ENCODE measurements around the gene WDR18.

The WDR18 gene

GRCh38 chr19:1008268-1009040 lies 24.3 kb downstream of the WDR18 start:
- H3K9ac ChIP-seq (ENCODE audit: low read length) = no peak overlapping the region
- H3K27me3 ChIP-seq (ENCODE audit: insufficient read depth, low read length) = no peaks in the 10 kb centered on the region
- H4K8ac ChIP-seq (ENCODE audit: low read depth, low read length) = no peak overlapping the region
- no peaks in the 10 kb centered on the region for H3K4me1 ChIP-seq (ENCODE audit: control insufficient read depth in 1 of 2, insufficient read depth in 2 of 2, low read length in 2 of 2)
- no peak overlapping the region for H3K4ac ChIP-seq (ENCODE audit: low read depth, low read length)
- H3K36me3 ChIP-seq (ENCODE audit: control insufficient read depth in 1 of 2, insufficient read depth in 2 of 2, low read length in 2 of 2) = peaks cover 46 to 52% of the 10 kb centered on the region in 2 experiments
- no peak overlapping the region for H3K23ac ChIP-seq (ENCODE audit: low read length)
- no peaks in the 10 kb centered on the region for H3K79me2 ChIP-seq (ENCODE audit: control insufficient read depth, insufficient read depth, low read length, poor library complexity)
- no peak overlapping the region for H3K27ac ChIP-seq (ENCODE audit: low read depth, low read length)
- no peak overlapping the region for H3K14ac ChIP-seq (ENCODE audit: low read length)
- no peak overlapping the region for H2AFZ ChIP-seq (ENCODE audit: insufficient read depth, low read length, poor library complexity)
- no peak overlapping the region for H3K4me3 ChIP-seq (ENCODE audit: low read depth, low read length)
- no CpG with 5 or more reads among the region's 45 CpGs for WGBS (ENCODE audit: extremely low coverage, insufficient coverage, insufficient read length)
- H3K9me3 ChIP-seq (ENCODE audit: insufficient read depth, low read depth, low read length) = peaks cover 2% of the 10 kb centered on the region
- no peak overlapping the region for H4K91ac ChIP-seq (ENCODE audit: low read depth, low read length)
- H2BK120ac ChIP-seq (ENCODE audit: insufficient read depth, low read length, poor library complexity) = no peak overlapping the region
- no peak overlapping the region for H4K12ac ChIP-seq (ENCODE audit: low read depth, low read length)
- no peak overlapping the region for H2BK5ac ChIP-seq (ENCODE audit: low read depth, low read length, poor library complexity)
- no peak overlapping the region for H2AK5ac ChIP-seq (ENCODE audit: low read length)
- no peak overlapping the region for H3K18ac ChIP-seq (ENCODE audit: low read length)
- no peaks in the 10 kb centered on the region for H3K79me1 ChIP-seq (ENCODE audit: low read length)
- H2BK12ac ChIP-seq (ENCODE audit: low read length) = no peak overlapping the region
- DNase-seq = no peak
- H3K4me2 ChIP-seq (ENCODE audit: low read length) = no peak overlapping the region

DNA sequence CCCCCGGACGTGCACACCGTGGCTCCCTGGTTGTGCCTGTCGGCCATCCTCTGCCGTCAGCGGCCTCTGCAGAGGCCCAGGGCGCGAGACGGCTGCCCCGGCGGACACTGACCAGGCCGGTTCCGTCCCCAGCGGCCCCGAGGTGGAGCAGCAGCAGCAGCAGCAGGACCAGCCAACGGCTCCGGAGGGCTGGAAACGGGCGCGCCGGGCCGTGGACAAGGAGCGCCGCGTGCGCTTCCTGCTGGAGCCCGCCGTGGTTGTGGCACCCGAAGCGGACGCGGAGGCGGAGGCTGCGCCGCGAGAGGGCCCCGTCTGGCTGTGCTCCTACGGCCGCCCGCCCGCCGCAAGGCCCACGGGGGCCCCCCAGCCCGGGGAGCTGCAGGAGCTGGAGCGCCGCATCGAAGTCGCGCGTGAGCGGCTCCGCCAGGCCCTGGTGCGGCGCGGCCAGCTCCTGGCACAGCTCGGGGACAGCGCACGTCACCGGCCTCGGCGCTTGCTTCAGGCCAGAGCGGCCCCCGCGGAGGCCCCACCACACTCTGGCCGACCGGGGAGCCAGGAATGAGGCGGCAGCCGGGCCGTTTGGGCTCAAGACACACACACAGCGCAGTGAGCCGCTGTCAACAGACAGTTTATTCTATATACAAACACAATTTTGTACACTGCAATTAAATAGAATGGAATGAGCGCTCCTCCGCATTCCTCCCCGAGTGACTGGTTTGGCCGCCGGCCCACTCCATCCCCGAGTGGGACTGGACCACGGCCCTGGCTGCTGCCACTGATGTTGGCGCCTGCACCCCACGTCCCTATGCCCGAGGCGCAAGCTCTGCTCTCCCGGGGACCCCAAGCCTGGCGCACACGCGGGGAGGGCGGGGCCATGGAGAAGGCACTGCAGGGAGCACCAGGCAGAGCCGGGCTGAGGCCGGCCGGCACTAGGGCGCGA lies 25.2 kb downstream of the WDR18 start:
- H3K9ac ChIP-seq (ENCODE audit: low read length) = no peak overlapping the region
- no peak overlapping the region for H2BK120ac ChIP-seq (ENCODE audit: insufficient read depth, low read length, poor library complexity)
- no peaks in the 10 kb centered on the region for H3K27me3 ChIP-seq (ENCODE audit: insufficient read depth, low read length)
- H2BK12ac ChIP-seq (ENCODE audit: low read length) = no peak overlapping the region
- H2BK5ac ChIP-seq (ENCODE audit: low read depth, low read length, poor library complexity) = no peak overlapping the region
- H4K91ac ChIP-seq (ENCODE audit: low read depth, low read length) = no peak overlapping the region
- WGBS (ENCODE audit: extremely low coverage, insufficient coverage, insufficient read length) = no CpG with 5 or more reads among the region's 92 CpGs
- H3K27ac ChIP-seq (ENCODE audit: low read depth, low read length) = no peak overlapping the region
- H3K4ac ChIP-seq (ENCODE audit: low read depth, low read length) = no peak overlapping the region
- no peak overlapping the region for H2AK5ac ChIP-seq (ENCODE audit: low read length)
- H3K18ac ChIP-seq (ENCODE audit: low read length) = no peak overlapping the region
- no peaks in the 10 kb centered on the region for H3K4me1 ChIP-seq (ENCODE audit: control insufficient read depth in 1 of 2, insufficient read depth in 2 of 2, low read length in 2 of 2)
- H3K4me2 ChIP-seq (ENCODE audit: low read length) = no peak overlapping the region
- no peaks in the 10 kb centered on the region for H3K79me2 ChIP-seq (ENCODE audit: control insufficient read depth, insufficient read depth, low read length, poor library complexity)
- H4K8ac ChIP-seq (ENCODE audit: low read depth, low read length) = no peak overlapping the region
- H2AFZ ChIP-seq (ENCODE audit: insufficient read depth, low read length, poor library complexity) = no peak overlapping the region
- no peak overlapping the region for H3K4me3 ChIP-seq (ENCODE audit: low read depth, low read length)
- H3K36me3 ChIP-seq (ENCODE audit: control insufficient read depth in 1 of 2, insufficient read depth in 2 of 2, low read length in 2 of 2) = peaks cover 55 to 60% of the 10 kb centered on the region in 2 experiments
- no peak overlapping the region for H4K12ac ChIP-seq (ENCODE audit: low read depth, low read length)
- no peak overlapping the region for H3K14ac ChIP-seq (ENCODE audit: low read length)
- H3K9me3 ChIP-seq (ENCODE audit: insufficient read depth, low read depth, low read length) = peaks cover 2% of the 10 kb centered on the region
- H3K23ac ChIP-seq (ENCODE audit: low read length) = no peak overlapping the region
- H3K79me1 ChIP-seq (ENCODE audit: low read length) = no peaks in the 10 kb centered on the region
- peak in 1 of 2 donors; percentile 45 for DNase-seq

DNA sequence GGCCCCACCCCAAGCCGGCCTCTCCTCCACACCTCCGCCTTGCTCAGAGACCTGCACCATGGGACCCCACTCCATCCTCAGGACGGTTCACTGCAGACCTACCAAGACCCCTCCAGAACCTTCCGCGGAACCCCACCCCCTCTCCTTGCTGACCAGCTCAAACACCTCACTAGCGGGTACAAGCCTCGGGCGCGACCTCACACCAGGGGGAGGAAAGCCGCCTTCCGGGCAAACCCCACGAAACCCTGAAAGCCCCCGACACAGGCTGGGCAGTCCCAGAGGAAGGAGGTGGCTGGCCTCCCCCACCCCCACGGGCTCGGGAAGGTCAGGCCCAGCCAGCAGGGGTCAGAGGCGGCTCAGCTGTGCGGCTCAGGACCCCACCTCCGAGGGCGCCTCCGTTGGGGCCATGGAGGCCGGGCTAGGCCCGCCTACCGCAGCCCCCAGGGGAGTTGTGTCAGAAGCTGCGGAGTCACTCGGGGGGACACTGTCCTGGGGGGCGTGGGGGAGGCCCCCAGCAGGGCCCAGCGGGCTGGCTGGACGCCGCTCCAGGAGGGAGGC lies 25.9 kb downstream of the WDR18 start:
- Histone ChIP-seq H3K79me1 (ENCODE audit: low read length) (no peaks in the 10 kb centered on the region), H3K9me3 (ENCODE audit: insufficient read depth, low read depth, low read length) (no peaks in the 10 kb centered on the region), H2BK120ac (ENCODE audit: insufficient read depth, low read length, poor library complexity) (no peak overlapping the region), H3K79me2 (ENCODE audit: control insufficient read depth, insufficient read depth, low read length, poor library complexity) (no peaks in the 10 kb centered on the region), H4K12ac (ENCODE audit: low read depth, low read length) (no peak overlapping the region), H3K14ac (ENCODE audit: low read length) (no peak overlapping the region), H3K18ac (ENCODE audit: low read length) (no peak overlapping the region), H3K4me2 (ENCODE audit: low read length) (no peak overlapping the region), H3K27ac (ENCODE audit: low read depth, low read length) (no peak overlapping the region), H3K36me3 (ENCODE audit: control insufficient read depth in 1 of 2, insufficient read depth in 2 of 2, low read length in 2 of 2) (peaks cover 61 to 67% of the 10 kb centered on the region in 2 experiments), H3K4me3 (ENCODE audit: low read depth, low read length) (peak overlapping the region; percentile 14), H2BK12ac (ENCODE audit: low read length) (no peak overlapping the region), H2AFZ (ENCODE audit: insufficient read depth, low read length, poor library complexity) (no peak overlapping the region), H3K23ac (ENCODE audit: low read length) (no peak overlapping the region), H3K4me1 (ENCODE audit: control insufficient read depth in 1 of 2, insufficient read depth in 2 of 2, low read length in 2 of 2) (no peaks in the 10 kb centered on the region), H2AK5ac (ENCODE audit: low read length) (no peak overlapping the region), H3K27me3 (ENCODE audit: insufficient read depth, low read length) (no peaks in the 10 kb centered on the region), H2BK5ac (ENCODE audit: low read depth, low read length, poor library complexity) (no peak overlapping the region), H4K8ac (ENCODE audit: low read depth, low read length) (no peak overlapping the region), H3K9ac (ENCODE audit: low read length) (no peak overlapping the region), H3K4ac (ENCODE audit: low read depth, low read length) (no peak overlapping the region), H4K91ac (ENCODE audit: low read depth, low read length) (no peak overlapping the region)
- WGBS (ENCODE audit: extremely low coverage, insufficient coverage, insufficient read length) = no CpG with 5 or more reads among the region's 29 CpGs
- DNase-seq = no peak

DNA sequence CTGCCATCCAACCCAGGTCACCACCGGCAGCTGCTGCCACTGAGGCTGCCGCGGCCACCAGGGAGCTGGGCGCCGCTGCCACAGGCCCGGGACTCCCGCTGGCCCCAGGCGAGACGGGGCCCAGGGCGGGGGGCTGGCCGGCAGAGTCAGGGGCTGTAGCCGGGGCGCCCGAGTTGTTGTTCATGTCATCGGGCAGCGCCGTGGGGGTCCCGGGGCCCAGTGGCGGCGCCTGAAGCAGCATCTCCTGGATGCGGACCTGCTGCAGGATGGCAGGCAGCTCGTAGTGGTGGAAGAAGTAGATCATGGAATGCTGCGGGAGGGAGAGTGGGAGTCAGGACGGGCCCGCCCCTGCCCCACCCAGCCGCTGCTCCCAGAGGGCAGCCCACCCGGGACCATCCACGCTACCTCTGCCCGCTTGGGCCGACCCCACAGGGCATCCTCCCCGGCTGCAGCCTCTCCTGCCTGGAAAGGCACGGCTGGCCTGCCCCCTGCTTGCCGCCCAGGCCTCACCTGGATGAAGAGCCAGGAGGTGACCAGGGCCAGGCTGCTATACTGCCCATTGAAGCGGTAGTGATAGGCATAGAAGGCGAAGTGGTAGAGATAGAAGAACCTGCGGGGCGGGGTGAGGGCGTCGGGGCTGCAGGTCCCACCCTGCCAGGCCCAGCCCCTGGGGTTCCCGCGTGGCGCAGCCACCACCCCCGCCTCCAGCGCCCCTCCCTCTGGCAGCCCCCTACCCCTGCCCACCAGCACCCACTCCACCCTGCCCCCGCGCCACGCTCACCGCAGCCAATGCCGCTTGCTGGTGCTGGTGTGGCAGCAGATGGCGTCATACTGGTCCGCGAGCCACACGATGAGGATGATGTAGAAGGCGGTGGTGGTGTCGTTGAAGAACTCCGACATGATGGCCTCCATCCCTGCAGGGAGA lies 26.7 kb downstream of the WDR18 start:
- H3K4me3 ChIP-seq (ENCODE audit: low read depth, low read length) = peak overlapping the region; percentile 14
- no peak overlapping the region for H3K23ac ChIP-seq (ENCODE audit: low read length)
- H3K14ac ChIP-seq (ENCODE audit: low read length) = no peak overlapping the region
- no peaks in the 10 kb centered on the region for H3K9me3 ChIP-seq (ENCODE audit: insufficient read depth, low read depth, low read length)
- peaks cover 3 to 4% of the 10 kb centered on the region in 2 experiments for H3K4me1 ChIP-seq (ENCODE audit: control insufficient read depth in 1 of 2, insufficient read depth in 2 of 2, low read length in 2 of 2)
- WGBS (ENCODE audit: extremely low coverage, insufficient coverage, insufficient read length) = no CpG with 5 or more reads among the region's 56 CpGs
- no peak overlapping the region for H2BK120ac ChIP-seq (ENCODE audit: insufficient read depth, low read length, poor library complexity)
- no peak overlapping the region for H4K91ac ChIP-seq (ENCODE audit: low read depth, low read length)
- H2AFZ ChIP-seq (ENCODE audit: insufficient read depth, low read length, poor library complexity) = no peak overlapping the region
- no peak overlapping the region for H3K4me2 ChIP-seq (ENCODE audit: low read length)
- H2AK5ac ChIP-seq (ENCODE audit: low read length) = no peak overlapping the region
- H3K27me3 ChIP-seq (ENCODE audit: insufficient read depth, low read length) = no peaks in the 10 kb centered on the region
- H4K8ac ChIP-seq (ENCODE audit: low read depth, low read length) = no peak overlapping the region
- no peak overlapping the region for H3K4ac ChIP-seq (ENCODE audit: low read depth, low read length)
- H3K27ac ChIP-seq (ENCODE audit: low read depth, low read length) = no peak overlapping the region
- no peak overlapping the region for H4K12ac ChIP-seq (ENCODE audit: low read depth, low read length)
- H2BK5ac ChIP-seq (ENCODE audit: low read depth, low read length, poor library complexity) = no peak overlapping the region
- no peak for DNase-seq
- no peaks in the 10 kb centered on the region for H3K79me1 ChIP-seq (ENCODE audit: low read length)
- no peak overlapping the region for H3K9ac ChIP-seq (ENCODE audit: low read length)
- no peak overlapping the region for H3K18ac ChIP-seq (ENCODE audit: low read length)
- H2BK12ac ChIP-seq (ENCODE audit: low read length) = no peak overlapping the region
- H3K79me2 ChIP-seq (ENCODE audit: control insufficient read depth, insufficient read depth, low read length, poor library complexity) = peaks cover 7% of the 10 kb centered on the region
- peaks cover 63 to 68% of the 10 kb centered on the region in 2 experiments for H3K36me3 ChIP-seq (ENCODE audit: control insufficient read depth in 1 of 2, insufficient read depth in 2 of 2, low read length in 2 of 2)
